NCI-H524 treated with DMSO at 0.1 percent for 48 hours (cell line): ENCODE measurements around the gene TLK2.

Experiments
- DNase-seq: peaks from one replicate; lab custom pipeline; 2025; lab: John Stamatoyannopoulos, UW

Gene TLK2

GRCh38 chr17:62655656-62656055 lies 177.0 kb downstream of the TLK2 start:
- DNase-seq: no peak

GRCh38 chr17:62656446-62656845 lies 177.8 kb downstream of the TLK2 start:
- DNase-seq: no peak

GRCh38 chr17:62657145-62657665 lies 178.6 kb downstream of the TLK2 start:
- DNase-seq: no peak

- no peak for DNase-seq
These were observed 179.1 kb downstream of the TLK2 start for GRCh38 chr17:62657690-62658089.

- DNase-seq: no peak
These were observed 179.7 kb downstream of the TLK2 start for GRCh38 chr17:62658136-62658920.

GRCh38 chr17:62660629-62661118 lies 182.0 kb downstream of the TLK2 start:
- DNase-seq: no peak

GRCh38 chr17:62661337-62661736 lies 182.7 kb downstream of the TLK2 start:
- no peak for DNase-seq

GRCh38 chr17:62662855-62663254 lies 184.2 kb downstream of the TLK2 start:
- no peak for DNase-seq
